Measurements from ENCODE around the gene TBC1D4. TPM values are rescaled to one million over a fixed set of nuclear protein-coding genes. Genes with fewer than 3 reads are reported as not detected.

Gene TBC1D4
- total RNA-seq, 1 experiment from 2014 or later, result 19.5 TPM

DNA sequence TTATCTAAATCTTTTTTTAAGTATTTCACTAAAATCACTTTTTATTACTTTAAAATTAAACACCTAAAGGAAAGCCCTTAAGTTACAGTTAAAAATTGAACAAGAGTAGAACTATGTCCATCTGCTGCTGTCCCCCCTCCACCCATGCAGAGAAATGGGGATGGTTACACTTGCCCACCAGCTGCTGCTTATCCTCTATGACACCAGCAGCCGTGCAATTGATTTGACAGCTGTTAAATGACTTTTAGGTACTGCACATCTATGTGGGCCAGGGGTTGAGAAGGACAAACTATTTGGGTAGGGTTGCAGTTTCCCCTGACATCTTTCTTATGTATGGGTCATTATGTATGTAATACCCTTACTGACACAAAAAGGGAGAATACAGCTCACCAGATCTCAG is 77.2 kb downstream of the TBC1D4 start:
- peaks cover 5% of the 10 kb centered on the region; the same call in 1 of the 2 replicates for H3F3A ChIP-seq (ENCODE audit: insufficient read depth, low read depth)
- no peaks in the 10 kb centered on the region for H4K20me1 ChIP-seq (ENCODE audit: insufficient read depth)
- no peaks in the 10 kb centered on the region for H3K36me3 ChIP-seq (ENCODE audit: low read depth)
- peaks cover 6% of the 10 kb centered on the region for H3K4me1 ChIP-seq (replicated peaks; ENCODE audit: insufficient read depth)
- BruUV-seq (replicated peaks), result no TSS peak
- H3K27me3 ChIP-seq (ENCODE audit: insufficient read depth, low read depth), result no peaks in the 10 kb centered on the region
- ChIA-PET POLR2A (ENCODE audit: unreplicated experiment) (no interaction called here), CTCF (no interaction called here)
- TF ChIP-seq, protein P1, sequence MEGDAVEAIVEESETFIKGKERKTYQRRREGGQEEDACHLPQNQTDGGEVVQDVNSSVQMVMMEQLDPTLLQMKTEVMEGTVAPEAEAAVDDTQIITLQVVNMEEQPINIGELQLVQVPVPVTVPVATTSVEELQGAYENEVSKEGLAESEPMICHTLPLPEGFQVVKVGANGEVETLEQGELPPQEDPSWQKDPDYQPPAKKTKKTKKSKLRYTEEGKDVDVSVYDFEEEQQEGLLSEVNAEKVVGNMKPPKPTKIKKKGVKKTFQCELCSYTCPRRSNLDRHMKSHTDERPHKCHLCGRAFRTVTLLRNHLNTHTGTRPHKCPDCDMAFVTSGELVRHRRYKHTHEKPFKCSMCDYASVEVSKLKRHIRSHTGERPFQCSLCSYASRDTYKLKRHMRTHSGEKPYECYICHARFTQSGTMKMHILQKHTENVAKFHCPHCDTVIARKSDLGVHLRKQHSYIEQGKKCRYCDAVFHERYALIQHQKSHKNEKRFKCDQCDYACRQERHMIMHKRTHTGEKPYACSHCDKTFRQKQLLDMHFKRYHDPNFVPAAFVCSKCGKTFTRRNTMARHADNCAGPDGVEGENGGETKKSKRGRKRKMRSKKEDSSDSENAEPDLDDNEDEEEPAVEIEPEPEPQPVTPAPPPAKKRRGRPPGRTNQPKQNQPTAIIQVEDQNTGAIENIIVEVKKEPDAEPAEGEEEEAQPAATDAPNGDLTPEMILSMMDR (conservative IDR thresholded peaks at IDR 0.05), result no peak
- TF ChIP-seq EZH2 (IDR thresholded peaks at IDR 0.05; ENCODE audit: low read depth), result no peak
- H2AFZ ChIP-seq, result no peak overlapping the region
- intact Hi-C loops (cut with micrococcal nuclease; ENCODE audit: unreplicated experiment), result no loop called here
- H3K4me2 ChIP-seq, result no peak overlapping the region
- H3K9me3 ChIP-seq (ENCODE audit: insufficient read depth, low read depth), result no peaks in the 10 kb centered on the region; the same call in 1 of the 2 replicates
- no peak overlapping the region for H3K4me3 ChIP-seq
- H3K27ac ChIP-seq, result no peak overlapping the region
- H3K9me2 ChIP-seq (ENCODE audit: insufficient read depth), result no peaks in the 10 kb centered on the region
- no peak for DNase-seq
- H3K79me2 ChIP-seq (ENCODE audit: low read depth), result no peaks in the 10 kb centered on the region

DNA sequence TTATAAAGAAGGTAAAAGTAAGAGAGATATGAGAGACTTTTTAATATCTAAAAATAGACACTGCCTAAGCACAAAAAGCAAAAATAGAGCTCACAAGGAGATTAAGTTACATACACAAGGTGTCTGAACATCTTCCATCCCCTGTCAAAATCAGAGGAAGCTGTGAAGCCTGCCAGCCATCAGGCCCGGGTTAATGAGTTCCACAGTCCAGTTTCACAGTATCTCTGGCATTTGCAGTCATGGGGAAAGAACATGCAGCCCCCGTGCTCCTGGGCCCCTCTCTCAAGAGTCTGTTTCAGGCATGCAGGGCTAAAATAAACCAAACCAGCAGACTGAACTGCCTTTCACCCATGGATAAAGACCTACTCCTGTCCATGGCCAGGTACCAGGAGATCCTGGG is 79.2 kb downstream of the TBC1D4 start:
- Histone ChIP-seq H3K36me3 (ENCODE audit: low read depth) (no peaks in the 10 kb centered on the region), H4K20me1 (ENCODE audit: insufficient read depth) (no peaks in the 10 kb centered on the region), H3K9me2 (ENCODE audit: insufficient read depth) (no peaks in the 10 kb centered on the region), H3K79me2 (ENCODE audit: low read depth) (peaks cover 2% of the 10 kb centered on the region; the same call in 1 of the 2 replicates), H3K27me3 (ENCODE audit: insufficient read depth, low read depth) (no peaks in the 10 kb centered on the region), H3K27ac (no peak overlapping the region), H3F3A (ENCODE audit: insufficient read depth, low read depth) (peaks cover 5% of the 10 kb centered on the region; the same call in 1 of the 2 replicates), H3K4me1 (replicated peaks; ENCODE audit: insufficient read depth) (peaks cover 7% of the 10 kb centered on the region), H3K4me3 (no peak overlapping the region), H3K9me3 (ENCODE audit: insufficient read depth, low read depth) (no peaks in the 10 kb centered on the region; the same call in 1 of the 2 replicates), H2AFZ (no peak overlapping the region), H3K4me2 (no peak overlapping the region)
- no peak for DNase-seq
- TF ChIP-seq EZH2 (IDR thresholded peaks at IDR 0.05; ENCODE audit: low read depth), result no peak
- TF ChIP-seq, protein P1 (conservative IDR thresholded peaks at IDR 0.05), result no peak
- no TSS peak for BruUV-seq (replicated peaks)
- ChIA-PET POLR2A (ENCODE audit: unreplicated experiment) (no interaction called here), CTCF (no interaction called here)
- intact Hi-C loops (cut with micrococcal nuclease; ENCODE audit: unreplicated experiment), result no loop called here

DNA sequence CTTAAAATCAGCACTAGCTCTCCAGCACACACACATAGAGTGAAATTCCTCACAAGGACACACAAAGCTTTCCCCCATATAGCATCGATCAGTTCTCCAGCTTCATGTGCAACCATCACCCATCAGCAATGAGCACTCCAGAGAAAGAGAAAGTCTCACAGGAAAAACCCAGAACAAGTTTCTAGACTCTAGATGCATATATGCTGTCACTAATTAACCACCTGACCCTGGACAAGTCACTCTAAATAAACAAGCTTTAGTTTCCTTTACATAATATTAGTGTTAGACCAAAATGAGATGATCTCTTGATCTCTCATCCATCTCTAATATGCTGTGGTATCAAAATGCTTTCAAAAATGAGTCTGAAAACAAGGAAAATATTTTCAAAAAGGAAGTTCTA is 81.2 kb downstream of the TBC1D4 start:
- H3K27ac ChIP-seq, result no peak overlapping the region
- intact Hi-C loops (cut with micrococcal nuclease; ENCODE audit: unreplicated experiment), result no loop called here
- H3K4me2 ChIP-seq, result no peak overlapping the region
- H3K79me2 ChIP-seq (ENCODE audit: low read depth), result peaks cover 9% of the 10 kb centered on the region
- no TSS peak for BruUV-seq (replicated peaks)
- TF ChIP-seq, protein P1 (conservative IDR thresholded peaks at IDR 0.05), result no peak
- ChIA-PET POLR2A (ENCODE audit: unreplicated experiment) (no interaction called here), CTCF (interaction anchor here (0.6 kb wide), 1 partner anchor 24 kb away, joined by 5 read pairs; no protein-coding TSS in a partner anchor)
- H4K20me1 ChIP-seq (ENCODE audit: insufficient read depth), result no peaks in the 10 kb centered on the region
- no peaks in the 10 kb centered on the region; the same call in 1 of the 2 replicates for H3K9me3 ChIP-seq (ENCODE audit: insufficient read depth, low read depth)
- no peaks in the 10 kb centered on the region for H3K9me2 ChIP-seq (ENCODE audit: insufficient read depth)
- no peak overlapping the region for H2AFZ ChIP-seq
- H3K27me3 ChIP-seq (ENCODE audit: insufficient read depth, low read depth), result no peaks in the 10 kb centered on the region
- H3K36me3 ChIP-seq (ENCODE audit: low read depth), result no peaks in the 10 kb centered on the region
- H3F3A ChIP-seq (ENCODE audit: insufficient read depth, low read depth), result peaks cover 5% of the 10 kb centered on the region; the same call in 1 of the 2 replicates
- peaks cover 7% of the 10 kb centered on the region for H3K4me1 ChIP-seq (replicated peaks; ENCODE audit: insufficient read depth)
- DNase-seq, result no peak
- H3K4me3 ChIP-seq, result no peak overlapping the region
